ENCODE results near the gene CSF2. TPM values are rescaled to one million over a fixed set of nuclear protein-coding genes. Genes with fewer than 3 reads are reported as not detected.

Gene CSF2
- total RNA-seq, 1 donor from 2014 or later: not detected

- peaks cover 17% of the 10 kb centered on the region for H3K27me3 Mint-ChIP-seq (ENCODE audit: low read depth)
- H3K4me1 Mint-ChIP-seq (ENCODE audit: low read depth): no peaks in the 10 kb centered on the region
- H3K4me3 Mint-ChIP-seq (ENCODE audit: unreplicated experiment): no peak overlapping the region
- TF ChIP-seq, protein P1, sequence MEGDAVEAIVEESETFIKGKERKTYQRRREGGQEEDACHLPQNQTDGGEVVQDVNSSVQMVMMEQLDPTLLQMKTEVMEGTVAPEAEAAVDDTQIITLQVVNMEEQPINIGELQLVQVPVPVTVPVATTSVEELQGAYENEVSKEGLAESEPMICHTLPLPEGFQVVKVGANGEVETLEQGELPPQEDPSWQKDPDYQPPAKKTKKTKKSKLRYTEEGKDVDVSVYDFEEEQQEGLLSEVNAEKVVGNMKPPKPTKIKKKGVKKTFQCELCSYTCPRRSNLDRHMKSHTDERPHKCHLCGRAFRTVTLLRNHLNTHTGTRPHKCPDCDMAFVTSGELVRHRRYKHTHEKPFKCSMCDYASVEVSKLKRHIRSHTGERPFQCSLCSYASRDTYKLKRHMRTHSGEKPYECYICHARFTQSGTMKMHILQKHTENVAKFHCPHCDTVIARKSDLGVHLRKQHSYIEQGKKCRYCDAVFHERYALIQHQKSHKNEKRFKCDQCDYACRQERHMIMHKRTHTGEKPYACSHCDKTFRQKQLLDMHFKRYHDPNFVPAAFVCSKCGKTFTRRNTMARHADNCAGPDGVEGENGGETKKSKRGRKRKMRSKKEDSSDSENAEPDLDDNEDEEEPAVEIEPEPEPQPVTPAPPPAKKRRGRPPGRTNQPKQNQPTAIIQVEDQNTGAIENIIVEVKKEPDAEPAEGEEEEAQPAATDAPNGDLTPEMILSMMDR (IDR thresholded peaks at IDR 0.05): no peak
- H3K36me3 Mint-ChIP-seq (ENCODE audit: low read depth): no peaks in the 10 kb centered on the region
- H3K9me3 Mint-ChIP-seq (ENCODE audit: low read depth): no peaks in the 10 kb centered on the region
- DNase-seq (ENCODE audit: low spot score): peak; percentile 50
- no peak overlapping the region for H3K27ac Mint-ChIP-seq (ENCODE audit: unreplicated experiment)
These were observed 23.5 kb upstream of the CSF2 start for GRCh38 chr5:132050136-132050535.

DNA sequence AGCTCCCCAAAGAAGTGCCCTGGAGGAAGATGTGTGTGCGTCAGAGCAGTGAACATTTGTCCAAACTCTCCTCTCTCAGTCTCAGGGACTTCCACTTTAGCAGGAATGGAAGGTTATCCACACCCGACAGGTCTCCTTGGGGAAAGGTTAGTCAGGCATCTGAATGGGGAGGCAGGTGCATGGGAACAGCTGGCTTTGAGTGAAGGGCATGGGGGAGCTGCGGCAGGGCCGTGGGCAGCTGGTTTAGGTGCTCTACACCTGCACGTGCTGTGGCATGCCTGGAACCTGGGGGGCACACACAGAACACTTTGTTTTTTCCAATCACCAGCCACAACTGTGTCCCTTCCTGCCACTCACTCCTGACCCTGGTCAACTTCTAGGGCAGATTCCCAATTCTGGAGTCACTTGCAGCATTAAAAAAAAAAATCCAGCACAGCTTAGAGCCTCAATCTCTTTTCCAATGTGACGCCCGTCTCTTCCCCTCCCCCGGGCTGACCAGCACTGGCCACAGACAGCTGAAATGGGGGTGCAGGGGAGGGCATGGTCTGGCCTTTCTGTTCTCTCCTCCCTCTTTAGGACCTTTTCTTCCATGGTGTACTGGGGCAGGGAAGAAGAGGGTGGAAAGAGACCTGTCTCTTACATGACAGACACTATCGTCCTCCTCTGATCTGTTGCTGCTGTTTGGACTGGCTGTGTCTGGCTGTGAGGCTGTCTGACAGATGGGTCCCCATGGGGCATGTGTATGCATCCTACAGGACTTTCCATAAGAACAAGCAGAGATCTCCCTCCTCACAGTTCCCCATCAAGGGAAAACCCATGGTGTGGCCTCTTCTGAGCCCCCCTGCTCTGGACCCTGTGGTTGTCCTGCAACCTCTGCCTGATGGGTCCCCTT, 22.7 kb upstream of the CSF2 start:
- DNase-seq (ENCODE audit: low spot score): peak; percentile 63
- H3K27ac Mint-ChIP-seq (ENCODE audit: unreplicated experiment): no peak overlapping the region
- peaks cover 17% of the 10 kb centered on the region for H3K27me3 Mint-ChIP-seq (ENCODE audit: low read depth)
- TF ChIP-seq, protein P1 (IDR thresholded peaks at IDR 0.05): no peak
- no peaks in the 10 kb centered on the region for H3K36me3 Mint-ChIP-seq (ENCODE audit: low read depth)
- no peak overlapping the region for H3K4me3 Mint-ChIP-seq (ENCODE audit: unreplicated experiment)
- H3K4me1 Mint-ChIP-seq (ENCODE audit: low read depth): no peaks in the 10 kb centered on the region
- H3K9me3 Mint-ChIP-seq (ENCODE audit: low read depth): no peaks in the 10 kb centered on the region

DNA sequence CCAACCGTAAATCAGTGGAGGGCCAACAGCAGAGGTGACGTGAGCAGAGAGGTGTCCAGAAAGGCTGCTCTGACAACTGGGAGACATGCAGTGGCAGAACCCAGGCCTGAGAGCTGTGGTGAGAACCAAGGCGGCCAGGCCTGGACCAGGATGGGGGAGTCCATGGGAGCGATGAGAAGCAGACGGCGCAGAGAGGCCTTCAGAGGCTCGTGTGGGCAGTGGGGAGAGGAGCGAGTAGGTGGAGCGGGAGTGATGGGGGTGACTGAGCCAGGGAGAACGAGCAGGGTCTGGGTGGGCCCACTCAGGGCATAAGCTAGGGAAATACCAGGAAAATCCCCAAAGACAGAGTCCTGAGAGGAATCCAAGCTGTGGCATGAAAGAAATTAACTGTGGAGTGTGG, 21.1 kb upstream of the CSF2 start:
- Mint-ChIP-seq H3K4me3 (ENCODE audit: unreplicated experiment) (no peak overlapping the region), H3K36me3 (ENCODE audit: low read depth) (no peaks in the 10 kb centered on the region), H3K27ac (ENCODE audit: unreplicated experiment) (no peak overlapping the region), H3K27me3 (ENCODE audit: low read depth) (peaks cover 17% of the 10 kb centered on the region), H3K4me1 (ENCODE audit: low read depth) (no peaks in the 10 kb centered on the region), H3K9me3 (ENCODE audit: low read depth) (no peaks in the 10 kb centered on the region)
- TF ChIP-seq, protein P1 (IDR thresholded peaks at IDR 0.05): no peak
- peak; percentile 77 for DNase-seq (ENCODE audit: low spot score)

DNA sequence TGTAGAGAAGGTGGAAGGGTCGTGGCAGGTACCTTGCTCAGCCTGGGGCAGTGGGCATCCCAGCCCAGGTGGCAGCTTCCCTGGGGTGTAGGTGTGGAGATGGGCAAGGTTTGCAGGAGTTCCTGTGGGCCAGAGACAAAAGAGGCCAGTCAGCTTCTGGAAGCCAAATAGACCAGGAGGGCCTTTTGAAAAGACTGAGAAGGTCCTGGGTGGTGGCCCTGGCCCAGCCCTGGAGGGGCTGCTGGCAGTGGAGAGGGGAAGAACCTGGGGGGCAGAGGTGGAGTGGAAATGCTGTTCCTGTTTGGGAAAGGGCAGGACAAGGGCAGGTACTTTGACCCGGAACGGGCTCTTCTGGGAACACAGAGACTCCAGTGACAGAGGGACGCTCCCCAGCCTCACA, 20.1 kb upstream of the CSF2 start:
- Mint-ChIP-seq H3K4me1 (ENCODE audit: low read depth) (no peaks in the 10 kb centered on the region), H3K27me3 (ENCODE audit: low read depth) (peaks cover 17% of the 10 kb centered on the region), H3K27ac (ENCODE audit: unreplicated experiment) (no peak overlapping the region), H3K9me3 (ENCODE audit: low read depth) (no peaks in the 10 kb centered on the region), H3K4me3 (ENCODE audit: unreplicated experiment) (no peak overlapping the region), H3K36me3 (ENCODE audit: low read depth) (no peaks in the 10 kb centered on the region)
- peak; percentile 59 for DNase-seq (ENCODE audit: low spot score)
- TF ChIP-seq, protein P1 (IDR thresholded peaks at IDR 0.05): no peak

GRCh38 chr5:132054031-132054696, 19.4 kb upstream of the CSF2 start:
- no peaks in the 10 kb centered on the region for H3K36me3 Mint-ChIP-seq (ENCODE audit: low read depth)
- peaks cover 19% of the 10 kb centered on the region for H3K27me3 Mint-ChIP-seq (ENCODE audit: low read depth)
- H3K4me1 Mint-ChIP-seq (ENCODE audit: low read depth): no peaks in the 10 kb centered on the region
- peak; percentile 49 for DNase-seq (ENCODE audit: low spot score)
- no peaks in the 10 kb centered on the region for H3K9me3 Mint-ChIP-seq (ENCODE audit: low read depth)
- TF ChIP-seq, protein P1 (IDR thresholded peaks at IDR 0.05): no peak
- no peak overlapping the region for H3K4me3 Mint-ChIP-seq (ENCODE audit: unreplicated experiment)
- no peak overlapping the region for H3K27ac Mint-ChIP-seq (ENCODE audit: unreplicated experiment)

Data from chondrocyte (in vitro differentiated cells).